Stimulated activated CD4-positive, alpha-beta T cell treated with anti-CD3 and anti-CD28 coated beads, Interleukin-1b, Interleukin-23, amount 100 ng/mL, for 48 hours (primary cell): ENCODE results near the gene WASF2.
"Not testable (repeated sequence)": the region's sequence is repeated elsewhere in the genome, so short reads cannot be mapped to it uniquely, and the experiment has no call there.

Source experiments
- DNase-seq: peaks from one replicate; pipeline ENCODE4 v3.0.0-alpha.2; 2020

WASF2 gene

DNA sequence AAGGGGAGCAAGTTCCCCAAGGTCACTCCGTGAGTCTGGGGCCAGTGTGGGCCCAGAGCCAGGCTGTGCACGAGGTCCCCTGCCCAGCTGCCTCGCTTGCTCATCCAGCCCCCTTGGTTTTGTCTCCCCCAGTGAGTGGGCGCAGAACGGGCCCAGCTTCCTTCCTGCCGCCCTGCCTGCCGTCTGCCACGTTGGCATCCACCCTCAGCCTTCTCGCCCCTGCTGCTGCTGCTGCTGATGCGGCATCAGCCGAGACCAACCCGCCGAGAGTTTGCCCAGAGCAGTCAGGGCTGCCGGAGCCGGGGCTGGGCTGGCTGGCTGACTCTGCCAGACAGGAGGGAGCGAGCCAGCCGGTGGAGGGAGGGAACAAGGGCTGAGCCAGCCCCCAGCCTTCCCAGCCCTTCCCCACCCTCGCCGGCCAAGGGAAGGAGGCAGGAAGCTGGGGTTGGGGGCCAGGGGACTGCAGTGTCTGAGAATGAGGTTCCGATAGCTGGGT lies 31.4 kb upstream of the WASF2 start:
- peak; percentile 56 for DNase-seq

DNA sequence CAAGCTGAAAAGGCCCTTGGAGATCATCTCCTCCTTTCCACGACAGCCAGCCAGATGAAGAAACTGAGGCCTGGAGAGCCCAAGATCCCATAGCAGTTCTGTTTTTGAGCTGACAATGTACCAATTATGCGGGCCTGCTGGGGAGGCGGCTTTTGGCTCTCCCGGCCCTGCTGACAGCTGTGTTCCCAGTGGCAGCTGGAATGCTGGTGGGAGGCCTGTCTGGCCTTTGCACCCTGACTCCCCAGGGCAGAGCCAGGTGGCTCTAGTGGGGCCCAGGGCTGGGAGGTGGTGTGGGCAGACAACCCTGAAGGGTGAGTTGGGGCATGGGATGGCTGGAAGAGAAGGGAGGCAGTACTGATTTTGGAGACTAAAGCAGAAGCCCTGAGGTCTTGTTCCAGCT lies 30.7 kb upstream of the WASF2 start:
- no peak for DNase-seq

DNA sequence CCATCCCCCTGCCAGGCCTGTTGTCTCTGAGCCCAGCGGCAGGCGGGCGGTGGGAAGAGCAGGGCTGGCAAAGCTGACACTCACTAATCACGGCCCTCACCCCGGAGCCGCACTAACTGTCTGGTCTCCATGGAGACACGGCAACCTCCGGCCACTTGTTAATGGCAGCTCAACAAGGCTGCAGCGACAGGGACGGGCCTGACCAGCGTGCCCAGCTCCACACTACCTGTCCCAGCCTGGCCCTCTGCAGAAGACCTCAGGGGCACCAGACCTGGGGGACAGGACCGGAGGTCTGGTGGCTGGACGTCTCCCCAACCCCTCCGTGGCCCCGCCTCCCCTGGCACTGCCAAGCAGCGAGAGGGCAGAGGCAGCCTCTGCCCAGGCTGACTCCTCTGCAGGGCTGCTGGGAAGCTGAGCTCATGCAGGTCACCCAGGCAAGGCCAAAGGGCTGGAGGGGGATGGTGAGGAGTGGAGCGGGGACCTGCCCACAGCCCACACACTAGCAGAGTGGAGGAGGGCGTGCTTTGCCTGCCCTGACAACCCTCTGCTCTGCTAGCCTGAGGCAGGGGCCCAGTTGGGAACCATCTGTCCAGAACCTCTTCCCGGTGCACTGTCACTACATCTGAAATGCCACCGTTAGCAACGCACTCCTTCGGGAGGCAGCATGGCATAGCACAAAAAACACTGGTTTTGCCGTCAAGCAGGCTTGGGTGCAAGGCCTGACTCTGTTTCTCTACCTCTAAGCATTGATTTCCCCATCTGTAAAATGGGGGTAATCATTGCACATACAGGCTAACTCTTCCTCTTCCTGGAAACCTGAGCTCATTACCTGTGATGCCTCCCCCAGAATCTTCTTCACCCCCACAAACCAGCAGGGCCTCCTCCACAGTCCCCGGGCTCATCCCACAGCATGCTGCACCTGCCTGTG lies 29.6 kb upstream of the WASF2 start:
- DNase-seq: no peak

DNA sequence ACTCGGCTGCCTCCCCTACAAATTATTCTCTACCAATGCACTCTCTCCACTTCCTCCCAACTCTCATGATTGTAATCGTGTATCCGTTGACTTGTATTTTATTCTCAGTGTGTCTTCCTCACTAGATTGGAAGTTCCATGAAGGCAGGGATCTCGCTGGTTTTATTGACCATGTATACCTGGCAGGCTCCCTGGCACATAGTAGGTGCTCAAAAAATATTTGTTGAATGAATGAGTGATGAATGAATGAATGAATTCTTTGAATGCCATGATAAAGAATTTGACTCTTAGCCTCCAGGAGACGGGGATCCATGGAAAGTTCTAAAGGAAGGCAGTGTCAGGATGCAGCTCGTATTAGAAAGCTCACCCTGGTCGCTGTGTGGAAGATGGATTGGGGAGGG lies 28.8 kb upstream of the WASF2 start:
- DNase-seq: no peak

DNA sequence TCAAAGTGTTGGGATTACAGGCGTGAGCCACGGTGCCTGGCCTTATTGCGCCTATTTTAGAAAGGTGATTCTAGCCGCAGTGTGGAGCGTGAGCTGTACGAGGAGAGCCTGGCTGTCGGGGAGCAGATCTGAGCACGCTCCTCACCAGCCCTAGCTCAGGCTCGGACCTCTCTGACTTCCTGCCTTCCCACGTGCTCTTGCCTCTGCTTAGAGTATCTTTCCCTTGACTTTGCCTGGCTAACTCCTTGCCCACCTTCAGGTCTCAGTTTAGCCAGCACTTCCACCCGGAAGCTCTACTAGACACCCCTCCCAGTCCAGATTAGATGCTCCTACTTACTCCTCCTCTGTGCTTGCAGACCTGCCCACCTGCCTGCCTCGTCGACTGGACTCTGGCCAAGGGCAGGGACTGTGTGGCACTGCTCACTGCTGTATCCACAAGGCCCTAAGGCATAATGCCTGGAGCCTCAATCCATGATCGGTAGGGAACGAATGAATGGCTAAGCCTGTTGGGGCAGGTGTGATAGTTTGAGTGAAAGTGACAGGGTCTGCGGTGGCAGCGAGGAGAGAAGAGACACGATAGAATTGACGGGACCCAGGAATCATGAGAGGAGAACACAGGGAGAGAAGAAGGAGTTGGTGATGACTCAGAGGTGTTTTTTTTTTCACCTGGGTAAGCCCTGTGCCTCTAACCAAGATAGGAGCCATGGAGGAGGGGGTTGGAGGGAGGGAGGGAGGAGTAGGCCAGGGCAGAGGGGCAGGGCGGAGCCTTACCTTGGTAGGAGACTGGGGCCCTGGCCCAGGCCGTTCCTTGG lies 28.1 kb upstream of the WASF2 start:
- no peak for DNase-seq

DNA sequence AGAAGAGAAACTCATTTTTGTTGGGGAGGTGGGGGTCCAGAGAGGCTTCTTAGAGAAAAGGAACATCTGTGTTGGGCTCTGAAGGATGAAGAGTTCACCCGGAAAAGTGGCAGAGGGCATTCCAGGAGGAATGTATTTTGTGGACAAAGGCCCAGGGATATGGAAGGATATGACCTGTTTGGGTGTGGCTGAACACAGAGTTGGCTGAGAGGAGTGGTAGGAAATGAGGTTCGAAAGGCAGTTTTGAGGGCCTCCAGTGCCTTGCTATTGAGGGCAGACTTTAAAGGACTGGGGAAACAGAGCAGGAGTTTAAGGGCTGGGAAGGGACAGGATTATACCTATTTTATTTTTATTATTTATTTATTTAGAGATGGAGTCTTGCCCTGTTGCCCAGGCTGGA lies 27.3 kb upstream of the WASF2 start:
- no peak for DNase-seq

DNA sequence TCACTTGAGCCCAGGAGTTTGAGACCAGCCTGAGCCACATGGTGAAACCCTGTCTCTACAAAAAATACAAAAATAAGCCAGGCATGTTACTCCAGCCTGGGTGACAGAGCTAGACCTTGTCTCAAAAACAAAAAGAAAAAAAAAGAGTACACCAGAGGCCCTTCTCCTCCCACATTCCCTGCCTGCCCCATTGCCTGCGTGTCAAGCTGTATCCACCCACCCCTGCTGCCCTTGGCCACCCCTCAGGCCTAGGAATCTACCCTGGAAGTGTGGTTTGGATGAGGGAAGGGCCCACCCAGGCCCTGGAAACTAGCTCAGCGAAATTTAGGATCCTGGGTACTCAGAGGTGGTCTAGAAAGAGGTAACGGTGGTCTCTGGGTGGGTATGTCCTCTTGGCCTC lies 25.7 kb upstream of the WASF2 start:
- DNase-seq: no peak

DNA sequence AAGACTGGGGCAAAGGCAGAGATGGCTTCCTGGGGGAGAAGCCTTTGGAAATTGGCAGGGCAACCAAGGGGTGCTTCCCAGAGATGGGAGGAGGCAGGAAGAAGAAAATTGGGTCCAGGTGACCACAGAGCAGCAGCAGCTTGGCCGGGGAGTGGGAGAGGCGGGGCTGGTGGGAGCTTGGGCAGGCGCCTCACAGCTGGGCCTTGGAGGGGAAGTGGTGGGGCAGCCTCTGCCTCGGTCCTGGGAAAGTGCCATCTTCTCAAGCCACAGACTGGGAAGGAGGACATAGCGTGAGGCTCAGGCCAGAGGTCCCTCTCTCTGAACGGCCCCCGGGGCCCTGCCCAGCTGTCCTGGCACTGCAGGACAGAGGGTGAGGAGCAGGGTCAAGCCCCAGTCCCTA lies 24.0 kb upstream of the WASF2 start:
- DNase-seq: no peak

DNA sequence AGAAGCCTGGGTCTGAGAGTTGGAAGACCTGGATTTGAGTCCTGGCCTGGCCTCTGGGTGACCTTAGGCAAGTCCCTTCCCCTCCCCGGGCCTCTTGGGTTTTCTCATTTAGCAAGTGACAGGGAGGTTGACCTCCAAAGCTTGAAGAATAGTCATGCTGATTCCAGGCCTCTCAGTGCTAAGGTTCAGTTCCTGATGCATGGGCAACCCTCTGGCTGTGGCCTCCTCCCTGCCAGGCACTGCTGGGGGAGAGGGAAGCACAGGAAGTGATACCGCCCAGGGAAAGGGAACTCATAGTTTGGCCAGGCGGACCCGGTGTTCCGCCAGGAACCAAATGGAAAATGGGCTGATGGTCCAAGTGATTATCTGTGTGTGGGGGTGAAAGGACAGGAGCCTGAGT lies 23.6 kb upstream of the WASF2 start:
- DNase-seq: no peak

DNA sequence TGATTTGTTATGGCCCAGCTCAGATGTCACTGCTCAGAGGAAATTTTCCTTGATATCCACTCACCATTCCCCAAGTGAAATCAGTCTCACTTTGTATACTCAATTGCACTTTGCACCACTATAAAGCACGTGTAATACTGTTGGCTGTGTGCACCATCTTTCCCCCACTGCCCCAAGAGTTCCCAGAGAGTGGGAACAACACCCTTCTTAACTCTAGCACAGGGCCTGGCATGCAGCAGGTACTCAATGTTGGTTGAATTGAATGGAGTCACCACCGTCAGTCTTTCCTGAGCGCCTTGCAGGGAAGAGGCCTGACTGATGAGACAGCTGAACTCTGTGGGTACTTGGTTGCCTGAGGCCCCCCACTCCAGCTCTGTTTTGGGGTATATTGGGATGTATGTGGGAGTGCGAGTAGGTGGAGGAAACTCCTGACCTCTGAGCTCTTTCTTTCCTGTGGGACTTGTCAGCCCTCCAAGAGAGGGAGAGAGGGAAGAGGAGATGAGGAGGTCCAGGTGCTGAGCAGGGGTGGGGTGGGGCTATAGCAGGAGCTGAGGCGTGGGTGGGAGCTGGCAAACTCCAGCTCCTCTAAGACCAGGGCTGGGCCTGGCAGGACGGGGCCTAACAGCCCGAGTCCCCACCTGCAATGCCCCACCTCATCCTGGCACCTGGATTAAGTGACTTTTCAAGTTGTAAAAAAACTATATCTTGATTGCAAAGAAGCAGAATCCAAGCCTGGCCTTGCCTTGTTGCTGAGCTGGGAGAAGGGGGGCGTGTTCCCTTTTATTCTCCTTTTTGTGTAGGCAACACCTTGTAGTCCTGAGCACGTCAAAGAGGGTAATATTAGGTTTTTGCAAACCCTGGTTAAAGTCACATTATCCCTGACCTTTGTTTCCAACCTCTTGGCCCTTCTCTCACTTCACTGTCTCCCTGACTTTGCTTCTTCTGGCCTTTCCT lies 19.4 kb upstream of the WASF2 start:
- no peak for DNase-seq

DNA sequence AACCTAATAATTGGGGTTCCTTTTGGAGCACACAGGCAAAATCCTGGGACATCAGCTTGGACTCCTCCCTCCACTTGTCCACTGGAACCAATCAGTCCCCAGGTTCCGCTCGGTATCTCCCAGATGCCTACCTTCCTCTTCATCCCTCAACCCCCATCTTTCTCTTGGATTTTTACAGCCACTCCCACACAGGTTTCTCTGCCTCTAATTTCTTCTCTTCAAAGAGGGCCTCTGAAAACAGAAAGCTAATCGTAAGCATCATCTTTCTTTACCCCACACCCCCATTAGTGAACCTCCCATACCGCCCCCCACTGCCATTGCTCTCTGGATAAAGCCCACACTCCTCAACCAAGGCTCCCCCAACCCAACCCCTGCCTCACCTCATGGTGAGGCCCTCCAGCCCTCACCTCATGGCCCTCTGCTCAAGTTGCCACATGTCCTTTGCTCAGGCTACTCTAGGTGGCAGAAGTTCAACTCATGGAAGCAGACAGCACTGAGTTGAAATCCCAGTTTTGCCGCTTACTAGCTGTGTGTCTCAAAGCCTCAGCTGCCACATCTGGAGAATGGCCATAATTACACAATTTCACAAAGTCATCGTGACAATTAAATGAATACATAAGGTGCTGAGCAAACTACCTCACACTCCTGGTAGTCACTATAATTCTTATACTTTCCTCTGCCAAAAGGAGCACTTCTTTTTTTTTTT lies 18.1 kb upstream of the WASF2 start:
- no peak for DNase-seq

DNA sequence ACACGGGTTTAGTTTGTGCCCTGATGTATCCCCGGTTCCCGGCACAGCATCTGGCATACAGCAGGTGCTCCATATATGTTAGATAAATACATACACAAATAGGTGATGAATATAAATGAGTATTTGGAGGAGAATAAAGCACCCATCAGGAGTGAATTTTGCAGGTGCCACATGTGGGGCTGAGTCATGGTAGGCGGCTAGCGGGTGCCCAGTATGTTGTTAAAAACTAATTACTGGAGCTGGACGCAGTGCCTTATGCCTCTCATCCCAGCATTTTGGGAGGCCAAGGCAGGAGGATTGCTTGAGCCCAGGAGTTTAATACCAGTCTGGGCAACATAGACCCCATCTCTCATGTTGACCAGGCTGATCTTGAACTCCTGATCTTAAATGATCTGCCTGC lies 16.7 kb upstream of the WASF2 start:
- DNase-seq: no peak

DNA sequence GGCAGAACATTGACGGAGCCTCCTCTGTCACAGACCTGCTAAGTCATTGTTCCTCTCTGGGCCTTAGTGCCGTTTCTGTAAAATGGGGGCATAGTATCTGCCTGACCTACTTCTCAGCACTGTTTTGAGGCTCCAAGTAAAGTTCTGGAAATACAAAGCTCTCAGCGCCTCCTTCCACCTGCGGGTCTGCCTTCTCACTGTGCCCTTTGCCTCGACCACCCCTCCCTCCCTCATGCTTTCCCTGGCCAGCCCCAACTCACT lies 15.4 kb upstream of the WASF2 start:
- no peak for DNase-seq

DNA sequence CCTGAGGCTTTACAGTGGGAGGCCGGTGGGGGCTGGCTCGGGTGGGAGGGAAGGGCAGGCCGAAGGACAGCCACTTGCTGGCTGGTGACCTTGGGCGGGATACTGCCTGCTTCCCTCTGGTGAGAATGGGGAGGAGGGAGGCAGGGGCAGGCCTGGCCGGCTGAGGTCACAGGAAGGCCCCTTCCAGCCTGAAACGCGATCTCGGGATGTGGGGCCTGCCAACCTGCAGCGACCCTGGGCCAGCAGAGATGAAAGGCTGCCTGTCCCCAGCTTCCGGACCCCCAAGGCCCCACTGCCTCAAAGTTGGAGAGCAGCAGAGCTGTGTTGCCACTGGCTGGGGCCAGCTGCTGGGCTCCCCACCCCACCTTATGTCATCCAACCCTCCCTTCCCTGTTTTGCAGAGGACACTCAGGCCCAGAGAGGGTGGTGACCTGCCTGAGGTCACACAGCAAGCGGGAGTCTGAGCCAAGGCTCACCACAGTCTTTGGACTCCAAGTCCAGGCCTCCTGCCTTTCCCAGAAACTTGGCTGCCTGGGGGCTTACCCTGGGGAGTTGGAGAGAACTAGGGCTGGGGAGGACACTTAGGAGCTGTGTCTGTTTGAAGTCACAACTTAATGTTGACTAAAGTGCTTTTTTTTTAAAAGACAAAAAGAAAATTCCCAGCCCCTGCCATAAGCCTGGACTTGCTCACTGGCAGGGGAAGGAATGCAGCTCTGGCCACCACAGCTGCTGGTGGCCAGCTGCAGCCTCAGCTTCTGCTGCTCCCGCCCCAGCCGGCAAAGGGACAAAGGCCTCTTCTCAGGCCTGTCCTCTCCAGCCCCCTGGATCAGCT lies 14.8 kb upstream of the WASF2 start:
- no peak for DNase-seq

DNA sequence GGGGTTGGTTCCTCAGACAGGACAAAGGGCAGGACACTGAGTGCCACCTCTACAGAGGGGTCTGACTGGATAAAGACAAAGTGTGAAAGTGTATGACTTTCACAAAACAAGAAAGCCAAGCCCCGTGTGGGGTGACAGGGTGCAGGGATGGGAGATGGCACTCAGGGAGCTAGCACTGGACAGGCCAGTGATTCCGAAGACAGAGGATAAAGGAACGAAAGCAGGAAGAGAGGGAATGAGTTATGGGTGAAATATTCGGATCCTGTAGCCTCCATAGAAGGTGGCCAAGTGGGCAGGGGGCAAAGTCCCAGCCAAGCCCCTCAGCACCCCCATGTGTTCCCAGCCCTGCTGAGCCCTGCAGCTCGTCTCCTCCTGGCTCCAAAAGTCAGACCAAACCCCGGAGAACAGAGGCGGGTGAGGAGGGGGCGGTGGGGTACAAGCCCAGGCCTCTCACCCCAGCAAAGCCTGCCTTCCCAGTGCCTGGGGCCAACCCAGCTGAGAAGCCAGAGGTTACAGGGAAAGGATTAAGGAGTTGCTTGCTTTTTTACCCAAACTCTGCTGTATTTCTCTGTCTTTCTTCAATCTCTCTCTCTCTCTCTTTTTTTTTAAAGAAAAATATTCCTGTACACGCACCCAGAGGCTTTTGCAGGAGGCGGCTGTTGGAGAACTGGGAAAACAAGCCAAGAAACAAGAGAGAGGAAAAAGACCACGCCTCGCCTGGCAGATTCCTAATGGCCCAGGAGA lies 14.0 kb upstream of the WASF2 start:
- no peak for DNase-seq

DNA sequence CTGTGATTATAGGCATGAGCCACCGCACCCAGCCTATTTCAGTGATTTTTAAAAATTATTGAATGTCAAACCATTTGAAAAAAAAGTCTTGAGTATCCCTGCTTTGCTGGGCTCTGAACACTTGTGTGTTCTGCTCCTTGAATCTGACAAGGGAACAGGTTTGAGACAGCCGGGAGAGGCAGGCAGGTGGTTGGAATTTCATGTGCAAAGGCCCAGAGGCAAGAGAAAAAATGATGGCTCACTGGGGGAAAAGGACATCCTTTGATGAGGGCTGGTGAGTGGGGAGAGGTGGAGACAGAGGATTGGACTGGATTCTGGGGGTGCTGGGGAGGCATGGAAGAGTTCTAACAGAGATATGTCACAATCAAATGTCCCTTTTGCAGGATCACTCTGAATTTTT lies 13.1 kb upstream of the WASF2 start:
- DNase-seq: no peak

DNA sequence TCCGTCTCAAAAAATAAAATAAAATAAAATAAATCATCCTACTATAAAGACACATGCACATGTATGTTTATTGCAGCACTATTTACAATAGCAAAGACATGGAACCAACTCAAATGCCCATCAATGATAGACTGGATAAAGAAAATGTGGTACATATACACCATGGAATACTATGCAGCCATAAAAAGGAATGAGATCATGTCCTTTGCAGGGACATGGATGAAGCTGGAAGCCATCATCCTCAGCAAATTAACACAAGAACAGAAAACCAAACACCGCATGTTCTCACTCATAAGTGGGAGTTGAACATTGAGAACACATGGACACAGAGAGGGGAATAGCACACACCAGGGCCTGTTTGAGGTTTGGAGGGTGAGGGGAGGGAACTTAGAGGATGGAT lies 11.2 kb upstream of the WASF2 start:
- DNase-seq: not testable (repeated sequence)

DNA sequence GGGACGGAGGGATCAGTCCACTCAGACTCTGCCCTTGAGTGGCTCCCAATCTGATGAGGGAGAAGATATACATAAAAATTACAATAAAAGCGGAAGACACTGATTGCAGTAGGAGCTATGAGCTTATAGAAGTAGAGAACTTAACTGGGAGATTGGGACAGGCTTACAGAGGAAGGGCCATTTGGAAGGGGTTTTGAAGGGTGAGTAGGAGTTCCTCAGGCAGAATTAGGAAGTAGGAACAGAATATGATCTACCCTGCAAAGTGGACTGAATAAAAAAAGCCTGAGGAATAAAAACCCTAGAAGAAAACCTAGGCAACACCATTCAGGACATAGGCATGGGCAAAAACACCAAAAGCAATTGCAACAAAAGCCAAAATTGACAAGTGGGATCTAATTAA lies 9.2 kb upstream of the WASF2 start:
- no peak for DNase-seq

DNA sequence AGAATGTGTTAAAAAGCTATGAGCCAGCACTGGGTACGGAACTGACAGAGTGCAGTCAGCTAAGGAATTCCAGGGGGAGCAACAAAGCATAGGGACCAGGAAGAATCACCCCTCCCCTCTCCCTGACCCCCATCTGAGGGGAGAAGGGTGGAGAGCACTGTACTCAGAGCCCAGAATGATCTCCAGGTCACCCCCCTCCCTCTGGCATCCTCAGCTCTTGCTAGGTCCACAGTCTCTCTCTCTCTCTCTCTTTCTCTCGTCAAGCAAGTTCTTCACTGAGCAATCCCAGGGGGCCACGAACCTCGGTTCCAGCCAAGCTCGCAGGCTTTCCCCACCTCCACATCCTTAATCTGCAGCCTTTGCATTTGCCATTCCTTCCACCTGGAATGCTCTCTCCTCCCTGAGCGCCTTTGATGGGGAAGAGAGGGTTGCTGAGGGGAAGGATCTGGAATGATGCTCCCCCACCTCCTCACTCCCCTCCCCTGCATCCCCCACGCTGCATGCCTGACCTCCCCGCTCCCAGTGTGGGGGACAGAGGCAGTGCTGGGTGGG lies 6.7 kb upstream of the WASF2 start:
- DNase-seq: no peak

DNA sequence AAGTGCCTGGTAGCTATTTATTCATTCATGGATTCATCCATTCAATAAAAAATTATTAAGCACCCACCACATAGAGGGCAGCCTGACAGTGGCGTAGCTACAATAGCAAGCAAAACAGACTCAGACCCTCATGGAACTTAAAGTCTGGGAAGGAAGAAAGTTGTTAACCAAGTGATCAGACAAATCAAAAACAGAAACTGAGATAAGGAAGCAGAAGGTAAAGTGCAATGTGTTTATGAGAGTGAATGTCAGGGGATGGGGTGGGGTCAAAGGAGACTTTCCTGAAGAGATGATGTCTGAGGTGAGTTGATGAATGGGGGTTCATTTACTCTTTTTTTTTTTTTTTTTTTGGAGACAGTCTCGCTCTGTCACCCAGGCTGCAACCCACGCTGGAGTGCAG lies 2.8 kb upstream of the WASF2 start:
- no peak for DNase-seq
